HepG2 (cell line): ENCODE results near the gene BTBD7. TPM values are rescaled to one million over a fixed set of nuclear protein-coding genes. Genes with fewer than 3 reads are reported as not detected.

Source experiments
- ATAC-seq: fragments of 200-7000 bp; cut with Tn5 transposase; 3 replicates; pipeline ENCODE4 v1.9.1; 2020; ENCODE audit warnings: mild to moderate bottlenecking, moderate library complexity
- BruUV-seq: library from RNA; stranded (reverse); fragments of 400-500 nt; replicated peaks from 2 replicates; lab custom pipeline; 2021; lab: Mats Ljungman, UMichigan
- CTCF ChIA-PET: fragments of 300-600 bp; formaldehyde crosslinking; extraction: SDS; loops from one replicate; lab custom pipeline; 2021; ENCODE audit warnings: low total read pairs, inconsistent platforms, low intra/inter-chr PET ratio; lab: Yijun Ruan, JAX
- POLR2A ChIA-PET: fragments of 350-600 bp; sonication (Branson Sonifier 250); formaldehyde crosslinking; loops from one replicate; lab custom pipeline; 2020; ENCODE audit warnings: antibody characterized with exemption, inconsistent platforms; lab: Yijun Ruan, JAX
- DNase-seq: peaks from one replicate; pipeline ENCODE4 v3.0.0-alpha.2; 2015; ENCODE audit warnings: low spot score
- FAIRE-seq: peaks from 3 replicates; lab custom pipeline; 2011; peaks lifted over from hg19 to GRCh38; lab: Jason Lieb, UNC
- H2AFZ ChIP-seq: one replicate; pipeline ENCODE4 v1.6.1; 2011; ENCODE audit warnings: low read length, inconsistent platforms
- H3K27ac ChIP-seq: fragments of 300-600 bp; 3 replicates; pipeline ENCODE4 v1.8.0; 2011; ENCODE audit warnings: mixed run types, mild to moderate bottlenecking, mixed read lengths, low read length, inconsistent platforms; ENCODE audit not compliant: insufficient read depth; ENCODE audit errors: extremely low read length
- H3K27me3 ChIP-seq, 2 experiments: fragments of 200-600 bp in 1 of 2; 2 replicates in 1 of 2; 3 replicates in 1 of 2; pipeline versions ENCODE4 v1.6.0 to v1.8.0; 2011; ENCODE audit warnings: low read length in 2 of 2, mild to moderate bottlenecking in 2 of 2, moderate library complexity in 2 of 2, inconsistent platforms in 1 of 2; ENCODE audit not compliant: insufficient read depth in 2 of 2, control insufficient read depth in 1 of 2
- H3K36me3 ChIP-seq, 2 experiments: fragments of 200-600 bp in 1 of 2; replicated peaks in 1 of 2; 2 replicates in 1 of 2; 3 replicates in 1 of 2; pipeline versions ENCODE4 v1.5.1 to v1.8.0; 2011; ENCODE audit warnings: low read length in 2 of 2, inconsistent platforms in 1 of 2; ENCODE audit not compliant: insufficient read depth in 2 of 2, control insufficient read depth in 1 of 2
- H3K4me1 ChIP-seq: 2 replicates; pipeline ENCODE4 v1.5.1; 2012; ENCODE audit warnings: low read length, inconsistent platforms; ENCODE audit not compliant: insufficient read depth
- H3K4me2 ChIP-seq: 2 replicates; pipeline ENCODE4 v1.6.0; 2011; ENCODE audit warnings: low read depth, low read length, inconsistent platforms
- H3K4me3 ChIP-seq, 3 experiments: fragments of 200-600 bp in 1 of 3; sonication (generic), shearing (Covaris generic) in 1 of 3; replicated peaks in 1 of 3; 2 replicates each; pipeline ENCODE4 v1.5.1; 2011 to 2016; ENCODE audit warnings: low read length in 3 of 3, inconsistent platforms in 2 of 3, low read depth in 2 of 3, mild to moderate bottlenecking in 2 of 3, control low read depth in 1 of 3, mixed read lengths in 1 of 3; ENCODE audit not compliant: insufficient read depth in 1 of 3
- H3K79me2 ChIP-seq: one replicate; pipeline ENCODE4 v1.6.1; 2011; ENCODE audit warnings: low read length, inconsistent platforms; ENCODE audit not compliant: insufficient read depth
- H3K9ac ChIP-seq: 2 replicates; pipeline ENCODE4 v1.6.0; 2011; ENCODE audit warnings: mild to moderate bottlenecking, low read depth, low read length, inconsistent platforms; ENCODE audit not compliant: insufficient read depth
- H3K9me3 ChIP-seq: 2 replicates; pipeline ENCODE4 v1.5.1; 2012; ENCODE audit warnings: mild to moderate bottlenecking, low read length
- H4K20me1 ChIP-seq: 2 replicates; pipeline ENCODE4 v1.6.0; 2011; ENCODE audit warnings: inconsistent platforms, mild to moderate bottlenecking, low read length, moderate library complexity; ENCODE audit not compliant: insufficient read depth
- CTCF ChIP-seq: sonication (generic); formaldehyde crosslinking; IDR thresholded peaks from 2 replicates; pipeline ENCODE4 v1.5.0; 2020; ENCODE audit warnings: mild to moderate bottlenecking, missing genetic modification reagents, moderate library complexity
- SIX1 ChIP-seq: sonication (generic); formaldehyde crosslinking; IDR thresholded peaks from 2 replicates; pipeline ENCODE4 v1.4.0; 2020; ENCODE audit warnings: missing genetic modification reagents, borderline replicate concordance
- STAG1 ChIP-seq: sonication (generic); formaldehyde crosslinking; IDR thresholded peaks from 2 replicates; pipeline ENCODE4 v1.4.0; 2020; ENCODE audit warnings: missing genetic modification reagents
- TERF1 ChIP-seq: sonication (generic); formaldehyde crosslinking; IDR thresholded peaks from 2 replicates; pipeline ENCODE4 v1.8.0; 2022; ENCODE audit warnings: mild to moderate bottlenecking, missing genetic modification reagents, moderate library complexity
- ZNF160 ChIP-seq: sonication (generic); formaldehyde crosslinking; IDR thresholded peaks from 2 replicates; pipeline ENCODE4 v1.8.0; 2022; ENCODE audit warnings: mild to moderate bottlenecking, inconsistent platforms, missing genetic modification reagents
- ZNF737 ChIP-seq: sonication (generic); formaldehyde crosslinking; IDR thresholded peaks from 2 replicates; pipeline ENCODE4 v1.5.0; 2020; ENCODE audit warnings: missing genetic modification reagents, mild to moderate bottlenecking, borderline replicate concordance
- WGBS: methylation state at CpG from one replicate; pipeline ENCODE4 v1.1.6; 2017; ENCODE audit warnings: low lambda C conversion rate; 5-methylcytosine and 5-hydroxymethylcytosine counted together
- in situ Hi-C: cut with HindIII; loops from 2 replicates; pipeline ENCODE4 v1.10.0; 2017; ENCODE audit warnings: low pct_unique_long_range_greater_than_20kb; ENCODE audit not compliant: extremely low pct_ligation_motif_present
- intact Hi-C: fragments of 100-400 bp; cut with micrococcal nuclease; formaldehyde crosslinking; loops from one replicate; pipeline ENCODE4 v1.10.0; 2022; ENCODE audit not compliant: unreplicated experiment
- polyA plus RNA-seq, 8 experiments: library from polyadenylated mRNA; depleted of rRNA in 3 of 8; stranded (reverse) in 7 of 8; unstranded in 1 of 8; fragments of >200 nt; fragmentation: Illumina TruSeq in 4 of 8; extraction: Trizol in 4 of 8; gene quantifications; 2 replicates each; pipeline versions ENCODE4 v1.2.1 to v1.2.3, GENCODE V29; 2011 to 2016; ENCODE audit warnings: low read depth in 4 of 8, missing spikeins in 1 of 8, mixed read lengths in 1 of 8; ENCODE audit not compliant: insufficient read depth in 1 of 8
- total RNA-seq, 5 experiments: library from RNA; depleted of rRNA; stranded (reverse); fragments of >200 nt; fragmentation: Illumina TruSeq; extraction: Trizol; gene quantifications; 2 replicates each; pipeline ENCODE4 v1.2.3, GENCODE V29; 2016; ENCODE audit warnings: low read depth in 1 of 5

BTBD7 gene
- total and polyA plus RNA-seq, 2 of the 13 experiments (the other 11 are each of a cell fraction or from before 2014, with no cell fraction given): 11.6 to 15.2 TPM

GRCh38 chr14:93201155-93201704, 131.6 kb downstream of the BTBD7 start:
- in situ Hi-C loops: no loop called here
- CTCF ChIA-PET: no interaction called here

More at GRCh38 chr14:93201155-93201704, 131.6 kb downstream of the BTBD7 start:
- WGBS: 83% methylated on average over 7 of the region's 7 CpGs
- no peak for TF ChIP-seq ZNF160 (CRISPR knock-in tag)
- no peak for TF ChIP-seq CTCF
- TF ChIP-seq SIX1 (CRISPR knock-in tag): no peak
- no peak for TF ChIP-seq ZNF737 (CRISPR knock-in tag)
- no peak for TF ChIP-seq TERF1 (CRISPR knock-in tag)
- no peak for TF ChIP-seq STAG1
- Histone ChIP-seq H4K20me1 (no peaks in the 10 kb centered on the region), H3K27ac (no peak overlapping the region), H3K9me3 (no peaks in the 10 kb centered on the region), H3K36me3 (no peaks in the 10 kb centered on the region), H3K4me1 (peaks cover 16% of the 10 kb centered on the region), H3K4me3 (no peak overlapping the region), H2AFZ (no peak overlapping the region), H3K27me3 (no peaks in the 10 kb centered on the region), H3K9ac (no peak overlapping the region), H3K4me2 (no peak overlapping the region), H3K79me2 (peaks cover 8% of the 10 kb centered on the region)
- no peak for FAIRE-seq
- intact Hi-C loops: no loop called here
- no peak for ATAC-seq
- POLR2A ChIA-PET: no interaction called here
- BruUV-seq: no TSS peak
- no peak for DNase-seq
